CD4-positive, alpha-beta T cell treated with Interleukin-17A for 1 hour (primary cell): Measurements from ENCODE around the gene PDZD2.
"Not testable (repeated sequence)": the region's sequence is repeated elsewhere in the genome, so short reads cannot be mapped to it uniquely, and the experiment has no call there.

Source experiments
- DNase-seq: peaks from one replicate; pipeline ENCODE4 v3.0.0-alpha.2; 2020

Gene PDZD2

DNA sequence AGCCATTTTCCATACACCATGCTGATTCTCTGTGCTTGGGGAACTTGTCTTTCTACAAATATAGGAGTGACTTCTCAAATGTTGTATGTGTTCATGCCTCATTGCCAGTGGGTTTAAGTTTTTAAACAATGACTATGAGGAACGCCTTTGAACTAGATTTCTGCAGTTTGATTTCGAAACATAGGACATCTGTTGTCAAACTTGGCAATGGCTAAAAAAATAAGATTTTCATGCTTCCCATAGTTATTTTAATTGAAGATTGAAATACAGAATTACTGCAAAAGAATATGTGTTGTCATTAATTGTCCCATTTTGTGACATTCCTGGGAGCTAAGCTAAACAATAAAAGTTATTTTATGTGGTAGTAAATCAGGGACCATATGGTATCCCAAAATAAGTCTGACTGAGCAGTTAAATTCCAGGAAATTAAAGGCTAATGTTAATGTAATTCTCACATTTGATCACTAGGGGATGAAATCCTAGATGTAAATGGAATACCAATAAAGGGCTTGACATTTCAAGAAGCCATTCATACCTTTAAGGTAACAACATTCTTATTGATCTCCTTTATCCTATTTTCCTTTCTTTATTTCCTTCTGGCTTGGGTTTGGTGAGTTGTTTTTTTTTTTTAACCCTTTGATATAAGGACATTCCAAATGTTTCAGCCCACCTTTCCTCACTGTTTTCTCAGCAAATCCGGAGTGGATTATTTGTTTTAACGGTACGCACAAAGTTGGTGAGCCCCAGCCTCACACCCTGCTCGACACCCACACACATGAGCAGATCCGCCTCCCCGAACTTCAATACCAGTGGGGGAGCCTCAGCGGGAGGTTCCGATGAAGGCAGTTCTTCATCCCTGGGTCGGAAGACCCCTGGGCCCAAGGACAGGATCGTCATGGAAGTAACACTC lies 418.5 kb downstream of the PDZD2 start:
- no peak for DNase-seq

DNA sequence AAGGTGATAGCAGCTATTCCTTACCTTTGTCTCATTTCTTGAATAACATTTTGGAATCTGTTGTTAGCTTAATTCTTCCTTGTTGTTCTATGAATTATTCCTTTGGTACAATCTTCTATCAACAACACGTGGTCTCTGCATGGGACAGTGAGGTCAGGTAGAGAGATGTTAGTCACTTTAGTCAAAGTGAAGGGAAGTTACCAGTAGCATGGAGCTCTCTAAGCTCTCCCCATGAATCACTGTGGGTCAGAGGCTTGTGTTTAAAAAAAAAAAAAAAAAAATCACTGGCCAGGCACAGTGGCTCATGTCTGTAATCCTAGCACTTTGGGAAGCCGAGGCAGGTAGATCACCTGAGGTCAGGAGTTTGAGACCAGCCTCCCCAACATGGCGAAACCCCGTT lies 419.2 kb downstream of the PDZD2 start:
- no peak for DNase-seq

DNA sequence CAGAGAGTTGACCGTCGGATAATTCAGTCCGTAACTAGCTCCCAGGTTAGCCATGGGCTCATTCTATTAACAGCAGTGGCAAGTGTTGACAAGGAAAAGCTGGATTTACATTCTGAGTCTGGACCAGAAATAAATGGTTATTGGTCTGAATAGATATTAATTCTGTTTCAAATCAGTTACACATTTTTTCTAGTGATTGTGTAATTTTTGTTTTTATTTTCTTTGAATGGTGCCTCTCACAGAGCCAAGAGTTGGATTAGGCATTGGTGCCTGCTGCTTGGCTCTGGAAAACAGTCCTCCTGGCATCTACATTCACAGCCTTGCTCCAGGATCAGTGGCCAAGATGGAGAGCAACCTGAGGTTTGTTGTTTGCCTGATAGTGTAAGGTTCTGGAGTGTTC lies 420.1 kb downstream of the PDZD2 start:
- DNase-seq, result no peak

DNA sequence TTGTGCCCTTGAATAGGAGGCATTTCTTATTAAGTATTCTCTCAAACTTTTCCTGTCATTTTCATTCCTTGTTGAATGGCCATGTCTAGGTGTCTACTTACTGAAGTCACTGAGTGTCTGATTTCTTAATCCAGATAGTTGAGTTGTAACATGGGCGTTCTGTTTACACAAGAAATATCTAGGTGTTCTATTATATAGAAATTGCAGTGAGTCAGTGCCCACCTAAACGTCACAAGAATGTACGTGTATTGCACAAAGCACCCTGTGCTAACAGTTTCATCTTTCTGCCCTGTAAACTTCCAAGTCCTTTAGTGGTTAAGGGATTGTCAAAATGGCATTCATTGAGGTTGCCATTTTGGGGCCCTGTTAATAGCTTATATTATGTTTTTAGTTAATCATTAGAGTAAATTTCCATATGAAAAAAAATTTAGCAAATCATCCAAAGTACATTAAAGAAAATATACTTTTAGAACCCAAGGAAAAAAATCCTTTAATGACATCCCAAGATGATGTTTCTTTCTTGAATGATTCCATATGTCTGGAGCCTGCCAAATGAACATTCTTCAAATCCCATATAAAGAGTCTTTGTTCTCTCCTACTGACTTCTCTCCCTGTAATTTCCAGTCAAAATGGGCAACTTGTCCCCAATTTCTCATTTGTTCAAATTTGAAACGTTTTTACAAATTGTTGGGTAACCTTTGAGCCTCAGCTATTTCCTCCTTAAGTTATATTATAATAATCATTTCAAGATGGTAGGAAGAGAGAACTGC lies 421.0 kb downstream of the PDZD2 start:
- no peak for DNase-seq

DNA sequence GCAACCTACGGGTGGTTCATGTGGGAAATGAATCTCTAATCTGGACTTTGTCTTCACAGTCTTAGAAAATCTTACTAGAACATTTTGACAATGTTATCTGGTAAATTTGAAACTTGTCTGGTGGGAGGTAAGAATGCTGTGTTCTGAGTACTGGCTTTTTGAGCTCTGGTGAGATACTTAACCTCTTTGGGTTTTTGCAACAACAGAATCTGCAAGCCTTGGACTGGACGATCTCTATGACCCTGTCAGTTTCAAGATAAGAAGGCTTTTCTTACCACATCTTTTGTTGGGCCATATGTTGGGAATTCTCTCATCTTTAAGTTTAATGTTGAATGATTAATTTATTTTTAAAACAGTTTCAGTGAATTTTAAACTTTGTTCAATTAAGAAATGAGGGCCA lies 422.3 kb downstream of the PDZD2 start:
- no peak for DNase-seq

DNA sequence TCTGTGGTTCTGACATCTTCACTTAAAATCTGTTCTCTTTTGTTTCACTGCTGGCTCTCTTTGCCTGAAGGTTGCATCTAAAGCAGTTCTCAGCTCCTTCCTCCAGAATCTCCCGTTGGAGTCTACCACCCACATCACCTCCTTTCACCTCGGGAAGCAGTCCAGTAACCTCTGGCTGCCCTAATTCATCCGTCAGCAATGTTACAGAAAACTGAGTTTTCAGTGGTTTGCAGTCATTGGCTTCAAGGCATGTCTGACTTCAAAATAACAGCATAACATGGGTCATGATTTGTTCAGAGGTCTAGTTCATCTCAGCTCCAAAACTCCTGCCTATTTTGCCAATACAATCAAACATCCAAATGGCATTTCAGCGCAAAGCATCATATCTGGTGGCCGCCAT lies 427.5 kb downstream of the PDZD2 start:
- DNase-seq, result no peak

DNA sequence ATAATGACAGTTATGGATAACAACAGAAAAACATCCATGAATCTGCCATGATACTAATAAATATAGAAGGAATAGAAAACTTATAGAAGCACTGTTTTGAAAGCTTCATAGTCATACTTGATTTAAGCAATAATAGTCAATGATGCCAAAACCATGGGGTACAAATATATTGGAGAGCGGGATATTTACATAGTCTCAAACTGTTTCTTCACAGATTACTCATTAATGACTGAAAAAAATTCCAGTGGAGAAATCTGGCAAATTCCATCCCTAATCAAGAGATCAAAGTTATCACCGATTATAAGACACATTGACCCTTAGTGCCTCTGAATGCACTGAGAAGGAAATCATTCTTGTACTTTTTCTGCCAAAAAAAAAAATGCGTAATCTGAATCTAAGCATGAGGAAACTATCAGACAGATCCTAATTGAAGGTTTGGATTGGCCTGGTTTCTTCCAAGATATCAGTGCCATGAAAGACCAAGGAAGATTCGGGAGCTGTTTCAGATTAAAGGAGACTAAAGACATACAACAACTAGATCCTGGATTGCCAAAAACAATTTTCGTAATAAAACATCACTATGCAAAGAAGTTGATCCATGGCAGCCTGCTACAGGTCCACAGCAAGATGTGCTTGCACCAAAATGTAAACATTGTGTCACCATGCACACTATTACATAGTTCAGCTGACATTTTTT lies 429.0 kb downstream of the PDZD2 start:
- DNase-seq, result no peak

GRCh38 chr5:32068561-32068960 lies 429.6 kb downstream of the PDZD2 start:
- DNase-seq, result no peak

DNA sequence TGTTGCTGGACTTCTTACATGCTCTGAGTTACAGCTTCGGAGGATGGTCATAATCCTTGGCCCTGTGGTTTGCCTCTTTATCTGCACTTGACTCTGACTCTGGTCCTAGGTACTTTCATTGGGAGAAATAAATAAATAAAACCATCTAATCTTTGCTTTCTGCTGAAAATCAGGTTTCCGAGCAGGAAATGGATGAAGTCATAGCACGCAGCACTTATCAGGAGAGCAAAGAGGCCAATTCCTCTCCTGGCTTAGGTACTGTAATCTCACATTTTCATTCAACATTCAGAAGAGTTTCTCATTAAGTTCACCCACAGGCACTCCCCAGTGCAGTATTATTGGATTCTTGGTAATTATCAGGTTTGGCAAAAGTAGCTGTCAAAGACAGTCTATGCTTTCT lies 430.5 kb downstream of the PDZD2 start:
- DNase-seq, result no peak

GRCh38 chr5:32071351-32071944 lies 432.5 kb downstream of the PDZD2 start:
- DNase-seq, result no peak

GRCh38 chr5:32072054-32072453 lies 433.1 kb downstream of the PDZD2 start:
- DNase-seq, result no peak

GRCh38 chr5:32074401-32074800 lies 435.5 kb downstream of the PDZD2 start:
- DNase-seq, result no peak

DNA sequence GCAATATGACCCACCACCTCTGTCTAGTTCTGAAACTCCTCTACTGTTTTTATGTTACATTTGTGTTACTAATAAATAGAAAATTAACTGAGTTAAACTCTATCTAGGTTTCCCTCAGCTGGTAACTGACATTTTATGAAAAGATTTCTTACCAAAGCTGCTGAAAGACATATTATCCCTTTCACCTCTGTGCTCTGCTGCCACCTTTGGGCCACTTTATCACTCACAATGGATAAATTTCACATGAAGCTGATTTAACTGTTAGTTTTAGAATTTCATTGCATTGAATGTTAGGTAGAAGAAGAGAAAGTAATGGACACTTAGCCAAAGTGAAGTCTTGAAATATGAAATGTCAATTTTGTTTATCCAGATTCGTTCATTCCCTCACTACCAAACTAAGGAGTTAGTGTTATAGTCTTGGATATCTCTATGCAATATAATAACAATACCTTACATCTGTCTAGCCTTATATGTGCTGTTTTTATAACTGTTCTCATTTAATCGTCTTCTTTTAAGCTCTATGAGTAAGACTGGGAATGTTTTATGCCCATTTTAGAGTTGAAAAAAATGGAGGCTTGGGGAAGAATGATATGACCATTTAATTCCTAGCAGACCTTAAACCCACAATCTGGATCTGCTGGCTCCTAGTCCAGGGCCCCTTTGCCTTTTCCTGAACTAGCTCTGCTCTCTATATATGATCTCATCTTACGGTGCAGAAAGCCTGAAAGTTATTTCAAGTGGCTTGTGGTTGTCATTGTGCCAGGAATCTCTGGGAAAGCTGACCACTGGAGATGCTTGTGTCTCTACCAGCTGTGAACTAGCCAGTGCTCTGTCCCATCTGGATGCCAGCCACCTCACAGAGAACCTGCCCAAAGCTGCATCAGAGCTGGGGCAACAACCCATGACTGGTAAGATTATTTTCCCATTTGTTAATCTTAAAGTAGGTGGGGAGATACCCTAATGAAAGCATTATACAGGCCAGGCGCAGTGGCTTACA lies 438.1 kb downstream of the PDZD2 start:
- peak; percentile 34 for DNase-seq

DNA sequence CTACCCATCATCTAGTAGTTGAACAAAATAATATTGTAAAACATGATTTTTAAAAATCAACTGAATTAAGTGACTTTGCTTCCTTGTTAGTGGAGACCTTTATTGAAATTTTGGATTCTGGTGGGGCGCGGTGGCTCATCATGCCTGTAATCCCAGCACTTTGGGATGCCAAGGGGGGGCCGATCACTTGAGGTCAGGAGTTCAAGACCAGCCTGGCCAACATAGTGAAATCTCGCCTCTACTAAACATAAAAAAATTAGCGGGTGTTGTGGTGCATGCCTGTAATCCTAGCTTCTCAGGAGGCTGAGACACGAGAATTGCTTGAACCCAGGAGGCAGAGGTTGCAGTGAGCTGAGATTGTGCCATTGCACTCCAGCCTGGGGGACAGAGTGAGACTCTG lies 439.9 kb downstream of the PDZD2 start:
- DNase-seq, result not testable (repeated sequence)

- DNase-seq, result not testable (repeated sequence)
Measured at GRCh38 chr5:32080565-32080964, 441.6 kb downstream of the PDZD2 start.

DNA sequence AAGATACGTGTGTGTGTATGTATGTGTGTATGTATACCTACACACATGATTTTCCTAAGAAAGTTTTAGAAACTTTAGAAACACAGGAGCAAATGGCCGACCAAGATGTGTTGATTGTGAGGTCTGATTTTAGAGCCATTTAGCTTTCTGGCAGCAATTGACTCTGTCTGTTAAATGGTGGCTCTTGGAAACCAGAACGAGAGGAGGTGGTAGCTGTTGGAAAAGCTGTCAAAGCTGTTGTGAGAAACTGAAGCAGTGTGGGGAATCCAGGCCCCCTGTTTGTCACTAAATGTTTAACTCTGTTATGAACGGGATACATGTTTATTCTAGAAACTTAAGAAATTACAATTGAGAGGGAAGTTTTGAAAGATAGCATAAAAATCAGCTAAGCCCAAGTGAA lies 443.8 kb downstream of the PDZD2 start:
- no peak for DNase-seq

DNA sequence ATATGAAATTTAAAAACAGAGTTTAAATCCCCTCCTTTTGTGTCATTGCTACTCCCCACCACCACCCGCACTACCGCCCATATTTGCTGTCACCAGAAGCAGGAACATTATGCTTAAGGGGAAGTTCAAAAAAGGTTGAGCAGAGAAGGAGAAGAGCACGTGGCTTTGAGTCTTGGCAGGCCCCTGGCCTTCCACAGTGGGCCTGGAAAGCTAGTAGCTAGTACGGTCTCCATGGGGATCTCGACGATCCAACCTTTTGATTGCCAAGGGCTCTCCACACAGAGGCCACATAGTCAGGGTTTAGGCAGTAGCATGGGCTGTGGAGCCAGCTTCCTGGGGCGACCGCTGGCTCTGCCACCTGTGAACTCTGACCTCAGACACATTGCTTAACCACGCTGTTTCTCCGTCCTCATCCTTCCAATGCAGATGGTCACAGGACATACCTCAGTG lies 445.1 kb downstream of the PDZD2 start:
- no peak for DNase-seq

DNA sequence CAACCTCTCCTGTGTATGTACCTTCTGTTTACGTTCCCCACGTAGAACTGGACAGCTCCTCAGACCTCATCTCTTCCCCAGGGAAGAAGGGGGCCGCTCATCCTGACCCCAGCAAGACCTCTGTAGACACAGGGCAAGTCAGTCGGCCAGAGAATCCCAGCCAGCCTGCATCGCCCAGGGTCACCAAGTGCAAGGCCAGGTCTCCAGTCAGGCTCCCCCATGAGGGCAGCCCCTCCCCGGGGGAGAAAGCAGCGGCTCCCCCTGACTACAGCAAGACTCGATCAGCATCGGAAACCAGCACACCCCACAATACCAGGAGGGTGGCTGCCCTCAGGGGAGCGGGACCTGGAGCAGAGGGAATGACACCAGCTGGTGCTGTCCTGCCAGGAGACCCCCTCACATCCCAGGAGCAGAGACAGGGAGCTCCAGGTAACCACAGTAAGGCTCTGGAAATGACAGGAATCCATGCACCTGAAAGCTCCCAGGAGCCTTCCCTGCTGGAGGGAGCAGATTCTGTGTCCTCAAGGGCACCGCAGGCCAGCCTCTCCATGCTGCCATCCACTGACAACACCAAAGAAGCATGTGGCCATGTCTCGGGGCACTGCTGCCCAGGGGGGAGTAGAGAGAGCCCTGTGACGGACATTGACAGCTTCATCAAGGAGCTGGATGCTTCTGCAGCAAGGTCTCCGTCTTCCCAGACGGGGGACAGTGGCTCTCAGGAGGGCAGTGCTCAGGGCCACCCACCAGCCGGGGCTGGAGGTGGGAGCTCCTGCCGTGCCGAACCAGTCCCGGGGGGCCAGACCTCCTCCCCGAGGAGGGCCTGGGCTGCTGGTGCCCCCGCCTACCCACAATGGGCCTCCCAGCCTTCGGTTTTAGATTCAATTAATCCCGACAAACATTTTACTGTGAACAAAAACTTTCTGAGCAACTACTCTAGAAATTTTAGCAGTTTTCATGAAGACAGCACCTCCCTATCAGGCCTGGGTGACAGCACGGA lies 448.5 kb downstream of the PDZD2 start:
- no peak for DNase-seq

DNA sequence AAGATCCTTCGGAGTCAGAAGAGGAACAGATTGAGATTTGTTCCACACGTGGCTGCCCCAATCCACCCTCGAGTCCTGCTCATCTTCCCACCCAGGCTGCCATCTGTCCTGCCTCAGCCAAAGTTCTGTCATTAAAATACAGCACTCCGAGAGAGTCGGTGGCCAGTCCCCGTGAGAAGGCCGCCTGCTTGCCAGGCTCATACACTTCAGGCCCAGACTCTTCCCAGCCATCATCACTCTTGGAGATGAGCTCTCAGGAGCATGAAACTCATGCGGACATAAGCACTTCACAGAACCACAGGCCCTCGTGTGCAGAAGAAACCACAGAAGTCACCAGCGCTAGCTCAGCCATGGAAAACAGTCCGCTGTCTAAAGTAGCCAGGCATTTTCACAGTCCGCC lies 449.3 kb downstream of the PDZD2 start:
- DNase-seq, result no peak
